OCI-LY7 (cell line): Measurements from ENCODE around the gene SHC1.
A peak's percentile ranks its signal among the peaks of the same experiment; 100 is the strongest.

Experiments used
- EZH2phosphoT487 ChIP-seq: fragments of 200-600 bp; sonication (generic); IDR thresholded peaks from 2 replicates; pipeline ENCODE4 v1.6.1; 2018; ENCODE audit warnings: low read depth, borderline replicate concordance, mild to moderate bottlenecking, mixed run types, antibody characterized with exemption, low read length, moderate library complexity, mixed read lengths
- TF ChIP-seq, protein P1 (sequence below): fragments of 200-600 bp; sonication (generic); conservative IDR thresholded peaks from 2 replicates; pipeline ENCODE4 v1.5.1; 2014; ENCODE audit warnings: mild to moderate bottlenecking, antibody characterized with exemption, low read length, moderate library complexity, mixed read lengths

DNA sequence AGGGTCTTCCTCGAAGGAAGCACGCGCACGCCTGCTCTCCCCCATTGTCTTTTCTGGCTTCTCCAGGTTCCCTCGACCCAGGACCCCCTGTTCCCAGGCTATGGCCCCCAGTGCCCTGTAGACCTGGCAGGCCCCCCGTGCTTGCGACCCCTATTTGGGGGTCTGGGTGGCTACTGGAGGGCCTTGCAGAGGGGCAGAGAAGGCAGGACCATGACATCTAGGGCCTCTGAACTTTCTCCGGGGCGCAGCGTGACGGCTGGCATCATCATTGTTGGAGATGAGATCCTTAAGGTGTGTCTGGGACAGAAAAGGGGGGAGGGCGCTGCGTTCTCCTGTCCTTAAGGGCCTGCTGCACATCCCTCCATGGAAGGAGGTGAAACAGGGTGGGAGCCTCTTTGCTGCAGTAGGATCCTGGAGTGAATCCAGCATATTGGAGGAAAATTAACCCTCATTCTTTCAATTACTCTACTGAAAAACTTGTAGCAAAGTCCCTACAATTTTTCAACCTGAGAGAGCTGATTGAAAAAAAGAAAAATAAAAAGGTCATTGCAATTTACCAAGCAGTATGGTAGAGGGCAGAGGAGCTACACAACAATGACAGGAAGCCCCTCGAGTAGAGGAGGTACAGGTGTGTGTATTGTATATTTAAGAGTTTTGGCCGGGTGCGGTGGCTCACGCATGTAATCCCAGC lies 13.4 kb upstream of the SHC1 start:
- TF ChIP-seq, protein P1, sequence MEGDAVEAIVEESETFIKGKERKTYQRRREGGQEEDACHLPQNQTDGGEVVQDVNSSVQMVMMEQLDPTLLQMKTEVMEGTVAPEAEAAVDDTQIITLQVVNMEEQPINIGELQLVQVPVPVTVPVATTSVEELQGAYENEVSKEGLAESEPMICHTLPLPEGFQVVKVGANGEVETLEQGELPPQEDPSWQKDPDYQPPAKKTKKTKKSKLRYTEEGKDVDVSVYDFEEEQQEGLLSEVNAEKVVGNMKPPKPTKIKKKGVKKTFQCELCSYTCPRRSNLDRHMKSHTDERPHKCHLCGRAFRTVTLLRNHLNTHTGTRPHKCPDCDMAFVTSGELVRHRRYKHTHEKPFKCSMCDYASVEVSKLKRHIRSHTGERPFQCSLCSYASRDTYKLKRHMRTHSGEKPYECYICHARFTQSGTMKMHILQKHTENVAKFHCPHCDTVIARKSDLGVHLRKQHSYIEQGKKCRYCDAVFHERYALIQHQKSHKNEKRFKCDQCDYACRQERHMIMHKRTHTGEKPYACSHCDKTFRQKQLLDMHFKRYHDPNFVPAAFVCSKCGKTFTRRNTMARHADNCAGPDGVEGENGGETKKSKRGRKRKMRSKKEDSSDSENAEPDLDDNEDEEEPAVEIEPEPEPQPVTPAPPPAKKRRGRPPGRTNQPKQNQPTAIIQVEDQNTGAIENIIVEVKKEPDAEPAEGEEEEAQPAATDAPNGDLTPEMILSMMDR: peak; percentile 66
- TF ChIP-seq EZH2phosphoT487: no peak
